ENCODE measurements around the gene JAG2. TPM values are rescaled to one million over a fixed set of nuclear protein-coding genes. Genes with fewer than 3 reads are reported as not detected.

Gene JAG2
- total RNA-seq, 1 experiment from 2014 or later = 43.7 TPM

DNA sequence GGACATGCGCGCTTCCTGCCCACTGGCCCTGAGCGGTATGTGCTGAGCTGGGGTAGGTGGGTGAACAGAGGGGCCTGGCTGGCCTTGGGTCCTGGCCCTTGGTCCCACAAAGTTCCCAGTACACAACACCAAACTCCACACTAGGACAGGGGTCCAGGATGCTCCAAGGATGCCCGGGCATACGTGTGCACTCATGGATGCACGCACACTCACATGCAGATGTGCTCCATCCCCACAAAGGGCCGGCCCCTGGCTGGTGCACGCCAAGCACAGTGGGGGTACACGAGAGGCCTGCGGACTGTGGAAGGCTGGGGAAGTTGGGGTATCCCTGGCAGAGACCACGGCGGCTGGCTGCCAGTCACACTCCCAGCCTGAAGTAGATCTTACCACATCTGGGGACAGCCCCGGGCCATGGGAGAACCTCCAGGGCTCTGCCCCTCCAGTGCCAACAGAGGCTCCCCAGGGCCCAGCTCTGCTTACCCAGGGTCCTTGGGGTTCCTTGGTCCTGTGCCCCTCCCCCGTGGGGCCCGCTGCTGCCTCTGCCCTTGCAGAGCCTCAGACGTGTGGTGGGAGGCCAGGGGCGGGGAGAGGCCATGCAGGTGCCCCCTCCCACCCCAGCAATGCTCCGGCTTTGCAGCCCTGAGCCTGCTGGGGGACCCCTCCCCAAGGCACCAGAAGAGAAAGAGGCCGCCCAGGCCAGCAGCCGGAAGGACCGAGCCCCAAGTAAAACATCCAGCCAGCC is 36.5 kb upstream of the JAG2 start:
- CTCF ChIA-PET = no interaction called here
- POLR2A ChIA-PET = no interaction called here
- intact Hi-C loops (cut with micrococcal nuclease; ENCODE audit: unreplicated experiment) = loop anchor here (5.0 kb wide), 1 partner anchor 77 kb away; no protein-coding TSS in a partner anchor
- no peaks in the 10 kb centered on the region; the same call in 1 of the 2 replicates for H3K4me1 ChIP-seq (ENCODE audit: control insufficient read depth, insufficient read depth, low read length)
- ATAC-seq (no peak), DNase-seq (ENCODE audit: low read depth, low spot score) (no peak)
- H3K9me3 ChIP-seq (ENCODE audit: control insufficient read depth, insufficient read depth, low read depth, low read length) = no peaks in the 10 kb centered on the region
- in situ Hi-C loops (cut with HindIII; ENCODE audit: low pct_unique_long_range_greater_than_20kb, low sequenced_read_pairs) = no loop called here
- no peaks in the 10 kb centered on the region for H3K27me3 ChIP-seq (ENCODE audit: control insufficient read depth, insufficient read depth, low read length)
- H3K27ac ChIP-seq (ENCODE audit: low read length) = no peak overlapping the region
- no TSS peak for BruUV-seq (replicated peaks)
- TF ChIP-seq REST (IDR thresholded peaks at IDR 0.05; ENCODE audit: insufficient read depth in 1 of 2, low read depth in 2 of 2, low read length in 1 of 2) = no peak
- TF ChIP-seq POLR2AphosphoS5 (IDR thresholded peaks at IDR 0.05; ENCODE audit: low read depth, low read length) = no peak
- no peak for TF ChIP-seq SIN3A (IDR thresholded peaks at IDR 0.05; ENCODE audit: borderline replicate concordance, insufficient read depth, low read depth, low read length)
- TF ChIP-seq, protein P1, sequence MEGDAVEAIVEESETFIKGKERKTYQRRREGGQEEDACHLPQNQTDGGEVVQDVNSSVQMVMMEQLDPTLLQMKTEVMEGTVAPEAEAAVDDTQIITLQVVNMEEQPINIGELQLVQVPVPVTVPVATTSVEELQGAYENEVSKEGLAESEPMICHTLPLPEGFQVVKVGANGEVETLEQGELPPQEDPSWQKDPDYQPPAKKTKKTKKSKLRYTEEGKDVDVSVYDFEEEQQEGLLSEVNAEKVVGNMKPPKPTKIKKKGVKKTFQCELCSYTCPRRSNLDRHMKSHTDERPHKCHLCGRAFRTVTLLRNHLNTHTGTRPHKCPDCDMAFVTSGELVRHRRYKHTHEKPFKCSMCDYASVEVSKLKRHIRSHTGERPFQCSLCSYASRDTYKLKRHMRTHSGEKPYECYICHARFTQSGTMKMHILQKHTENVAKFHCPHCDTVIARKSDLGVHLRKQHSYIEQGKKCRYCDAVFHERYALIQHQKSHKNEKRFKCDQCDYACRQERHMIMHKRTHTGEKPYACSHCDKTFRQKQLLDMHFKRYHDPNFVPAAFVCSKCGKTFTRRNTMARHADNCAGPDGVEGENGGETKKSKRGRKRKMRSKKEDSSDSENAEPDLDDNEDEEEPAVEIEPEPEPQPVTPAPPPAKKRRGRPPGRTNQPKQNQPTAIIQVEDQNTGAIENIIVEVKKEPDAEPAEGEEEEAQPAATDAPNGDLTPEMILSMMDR (IDR thresholded peaks at IDR 0.05) = no peak
- TF ChIP-seq TCF7L2 (IDR thresholded peaks at IDR 0.05; ENCODE audit: low read depth, low read length) = no peak
- H3K4me3 ChIP-seq (ENCODE audit: low read depth in 2 of 2, low read length in 2 of 2) = no peak overlapping the region
- H3K36me3 ChIP-seq (ENCODE audit: control insufficient read depth, insufficient read depth, low read length) = no peaks in the 10 kb centered on the region

DNA sequence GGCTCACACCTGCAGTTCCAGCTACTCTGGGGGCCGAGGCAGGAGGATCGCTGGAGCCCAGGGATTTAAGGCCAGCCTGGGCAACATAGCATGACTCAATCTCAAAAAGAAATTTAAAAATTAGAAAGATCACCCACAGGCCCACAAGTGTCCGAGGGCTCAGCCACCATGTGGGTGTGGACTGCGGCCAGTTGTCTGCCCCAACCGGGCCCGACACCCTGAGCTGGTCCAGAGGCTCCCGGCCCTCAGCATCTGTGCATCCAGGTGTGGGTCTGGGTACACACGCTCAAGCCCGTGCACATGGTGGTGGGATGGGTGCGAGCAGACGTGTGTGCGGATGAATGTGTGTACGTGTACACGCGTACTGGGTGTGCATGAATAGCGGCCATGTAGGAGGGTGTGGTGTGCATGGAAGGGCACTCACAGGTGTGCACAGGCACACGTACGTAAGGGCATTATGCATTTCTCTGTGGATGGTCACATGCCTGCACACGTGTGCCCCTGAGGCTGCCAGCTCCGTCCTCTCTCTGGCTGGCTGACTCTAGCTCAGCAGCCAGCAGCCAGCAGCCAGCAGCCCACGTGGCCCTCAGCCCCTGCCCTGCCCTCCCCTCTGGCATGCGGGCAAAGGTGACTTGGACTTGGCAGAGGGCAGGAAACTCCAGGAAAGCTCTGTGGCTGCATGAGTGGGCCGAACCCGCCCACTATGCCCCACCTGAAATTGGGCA is 35.8 kb upstream of the JAG2 start:
- TF ChIP-seq SIN3A (IDR thresholded peaks at IDR 0.05; ENCODE audit: borderline replicate concordance, insufficient read depth, low read depth, low read length) (no peak), TCF7L2 (IDR thresholded peaks at IDR 0.05; ENCODE audit: low read depth, low read length) (no peak), POLR2AphosphoS5 (IDR thresholded peaks at IDR 0.05; ENCODE audit: low read depth, low read length) (no peak), REST (IDR thresholded peaks at IDR 0.05; ENCODE audit: insufficient read depth in 1 of 2, low read depth in 2 of 2, low read length in 1 of 2) (no peak)
- TF ChIP-seq, protein P1 (IDR thresholded peaks at IDR 0.05) = no peak
- in situ Hi-C loops (cut with HindIII; ENCODE audit: low pct_unique_long_range_greater_than_20kb, low sequenced_read_pairs) (no loop called here), intact Hi-C loops (cut with micrococcal nuclease; ENCODE audit: unreplicated experiment) (loop anchor here (5.0 kb wide), 1 partner anchor 78 kb away; no protein-coding TSS in a partner anchor)
- ChIA-PET CTCF (no interaction called here), POLR2A (no interaction called here)
- no peaks in the 10 kb centered on the region for H3K36me3 ChIP-seq (ENCODE audit: control insufficient read depth, insufficient read depth, low read length)
- no peak overlapping the region for H3K27ac ChIP-seq (ENCODE audit: low read length)
- H3K4me1 ChIP-seq (ENCODE audit: control insufficient read depth, insufficient read depth, low read length) = no peaks in the 10 kb centered on the region; the same call in 1 of the 2 replicates
- H3K4me3 ChIP-seq (ENCODE audit: low read depth in 2 of 2, low read length in 2 of 2) = no peak overlapping the region
- no peaks in the 10 kb centered on the region for H3K27me3 ChIP-seq (ENCODE audit: control insufficient read depth, insufficient read depth, low read length)
- ATAC-seq (peak; percentile 29; the same call in 1 of the 2 replicates), DNase-seq (ENCODE audit: low read depth, low spot score) (no peak)
- no TSS peak for BruUV-seq (replicated peaks)
- no peaks in the 10 kb centered on the region for H3K9me3 ChIP-seq (ENCODE audit: control insufficient read depth, insufficient read depth, low read depth, low read length)

All from Panc1 (cell line).